Esophagus muscularis mucosa (tissue), 4 donors: ENCODE data around the gene SEMA6D.

Experiments used
- EP300 ChIP-seq: sonication (generic); formaldehyde crosslinking; IDR thresholded peaks from one replicate; pipeline ENCODE4 v1.6.1; 2017; ENCODE audit warnings: antibody characterized with exemption
- POLR2A ChIP-seq: fragments of 450-650 bp; IDR thresholded peaks from one replicate; pipeline ENCODE4 v1.6.1; 2017; ENCODE audit warnings: antibody characterized with exemption, moderate library complexity, mild to moderate bottlenecking, low read depth
- POLR2AphosphoS5 ChIP-seq, 2 donors: sonication (generic); formaldehyde crosslinking; IDR thresholded peaks; one replicate each; pipeline ENCODE4 v1.6.1; 2017; ENCODE audit warnings: antibody characterized with exemption in 2 of 2
- TF ChIP-seq, protein P1 (sequence below), 3 experiments: fragments of 200-600 bp in 2 of 3; fragments of 450-650 bp in 1 of 3; sonication (generic) in 2 of 3; IDR thresholded peaks; one replicate each; pipeline ENCODE4 v1.5.1; 2017 to 2019; ENCODE audit warnings: antibody characterized with exemption in 3 of 3, mild to moderate bottlenecking in 2 of 3, moderate library complexity in 1 of 3

- TF ChIP-seq POLR2A = no peak
- TF ChIP-seq, protein P1, sequence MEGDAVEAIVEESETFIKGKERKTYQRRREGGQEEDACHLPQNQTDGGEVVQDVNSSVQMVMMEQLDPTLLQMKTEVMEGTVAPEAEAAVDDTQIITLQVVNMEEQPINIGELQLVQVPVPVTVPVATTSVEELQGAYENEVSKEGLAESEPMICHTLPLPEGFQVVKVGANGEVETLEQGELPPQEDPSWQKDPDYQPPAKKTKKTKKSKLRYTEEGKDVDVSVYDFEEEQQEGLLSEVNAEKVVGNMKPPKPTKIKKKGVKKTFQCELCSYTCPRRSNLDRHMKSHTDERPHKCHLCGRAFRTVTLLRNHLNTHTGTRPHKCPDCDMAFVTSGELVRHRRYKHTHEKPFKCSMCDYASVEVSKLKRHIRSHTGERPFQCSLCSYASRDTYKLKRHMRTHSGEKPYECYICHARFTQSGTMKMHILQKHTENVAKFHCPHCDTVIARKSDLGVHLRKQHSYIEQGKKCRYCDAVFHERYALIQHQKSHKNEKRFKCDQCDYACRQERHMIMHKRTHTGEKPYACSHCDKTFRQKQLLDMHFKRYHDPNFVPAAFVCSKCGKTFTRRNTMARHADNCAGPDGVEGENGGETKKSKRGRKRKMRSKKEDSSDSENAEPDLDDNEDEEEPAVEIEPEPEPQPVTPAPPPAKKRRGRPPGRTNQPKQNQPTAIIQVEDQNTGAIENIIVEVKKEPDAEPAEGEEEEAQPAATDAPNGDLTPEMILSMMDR (IDR thresholded peaks at IDR 0.05) = no peak
- no peak for TF ChIP-seq POLR2AphosphoS5 (IDR thresholded peaks at IDR 0.05)
- no peak for TF ChIP-seq EP300
Measured at GRCh38 chr15:47812470-47812999, 95.2 kb downstream of the SEMA6D start.
